HG02678 (cell line): ENCODE results near the gene HMCN2.
"Not testable (repeated sequence)": the region's sequence is repeated elsewhere in the genome, so short reads cannot be mapped to it uniquely, and the experiment has no call there.

ENCODE experiments used
- ATAC-seq: cut with Tn5 transposase; IDR thresholded peaks from one replicate; pipeline ENCODE4 v1.9.1; 2021; ENCODE audit warnings: mild to moderate bottlenecking, moderate library complexity; ENCODE audit not compliant: unreplicated experiment

Gene HMCN2

GRCh38 chr9:130262061-130262745, 3.4 kb upstream of the HMCN2 start:
- no peak for ATAC-seq

DNA sequence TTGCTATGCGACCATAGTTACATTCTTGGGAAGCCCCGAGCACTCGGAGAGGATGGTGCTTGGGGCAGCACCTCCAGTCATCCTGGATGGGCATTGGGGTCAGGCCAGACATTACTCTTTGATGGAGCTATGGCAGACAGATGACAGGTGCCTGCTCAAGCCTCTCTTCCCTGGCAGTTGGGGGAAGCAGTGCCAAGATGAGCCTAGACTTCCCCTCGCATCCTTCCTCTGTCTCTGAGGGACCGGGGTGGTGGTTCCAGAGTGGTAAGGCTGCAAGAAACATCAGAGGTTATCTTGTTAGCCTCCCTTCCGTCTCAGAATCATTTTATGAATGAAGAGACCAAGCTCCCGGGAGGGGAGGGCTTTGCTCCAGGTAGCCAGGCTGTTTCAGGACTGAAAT, 2.8 kb upstream of the HMCN2 start:
- ATAC-seq, result no peak

DNA sequence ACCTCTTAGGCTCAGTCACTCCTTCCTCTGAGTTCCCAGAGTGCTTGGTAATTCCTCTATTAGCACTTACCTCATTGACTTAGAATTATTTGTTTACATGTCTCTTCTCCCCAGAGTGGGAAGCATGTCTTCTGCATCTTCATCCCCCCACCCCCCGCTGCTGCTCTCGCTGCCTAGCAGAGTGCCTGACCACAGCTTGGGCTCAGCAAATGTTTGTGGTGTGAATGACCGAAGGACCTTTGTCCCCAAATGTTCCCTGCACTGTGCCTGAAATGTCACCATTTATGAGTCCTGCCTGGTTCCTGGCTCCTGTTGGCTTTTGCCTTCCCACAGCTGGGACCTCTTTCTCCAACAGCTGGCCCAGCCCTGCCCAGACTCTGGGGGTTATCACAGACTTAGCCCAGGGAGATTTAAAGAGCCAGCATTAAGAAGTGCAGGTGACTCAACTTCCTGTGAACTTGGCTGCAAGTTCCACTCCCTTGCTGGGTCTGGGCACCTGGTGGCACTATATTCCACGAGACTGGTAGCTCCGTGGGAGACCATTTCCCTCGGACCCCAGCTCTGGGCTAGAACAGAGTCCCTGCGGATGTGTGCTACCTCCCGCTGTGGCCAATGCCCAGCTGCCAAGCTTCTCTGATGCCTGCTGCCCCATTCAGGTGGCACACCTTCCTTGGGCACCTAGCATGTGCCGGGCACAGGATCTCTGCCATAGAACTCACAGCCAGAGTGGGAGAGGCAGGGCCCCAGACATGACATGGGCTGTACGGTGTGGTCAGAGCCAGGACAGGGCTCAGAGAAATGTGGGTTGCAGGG, 1.8 kb upstream of the HMCN2 start:
- no peak for ATAC-seq

DNA sequence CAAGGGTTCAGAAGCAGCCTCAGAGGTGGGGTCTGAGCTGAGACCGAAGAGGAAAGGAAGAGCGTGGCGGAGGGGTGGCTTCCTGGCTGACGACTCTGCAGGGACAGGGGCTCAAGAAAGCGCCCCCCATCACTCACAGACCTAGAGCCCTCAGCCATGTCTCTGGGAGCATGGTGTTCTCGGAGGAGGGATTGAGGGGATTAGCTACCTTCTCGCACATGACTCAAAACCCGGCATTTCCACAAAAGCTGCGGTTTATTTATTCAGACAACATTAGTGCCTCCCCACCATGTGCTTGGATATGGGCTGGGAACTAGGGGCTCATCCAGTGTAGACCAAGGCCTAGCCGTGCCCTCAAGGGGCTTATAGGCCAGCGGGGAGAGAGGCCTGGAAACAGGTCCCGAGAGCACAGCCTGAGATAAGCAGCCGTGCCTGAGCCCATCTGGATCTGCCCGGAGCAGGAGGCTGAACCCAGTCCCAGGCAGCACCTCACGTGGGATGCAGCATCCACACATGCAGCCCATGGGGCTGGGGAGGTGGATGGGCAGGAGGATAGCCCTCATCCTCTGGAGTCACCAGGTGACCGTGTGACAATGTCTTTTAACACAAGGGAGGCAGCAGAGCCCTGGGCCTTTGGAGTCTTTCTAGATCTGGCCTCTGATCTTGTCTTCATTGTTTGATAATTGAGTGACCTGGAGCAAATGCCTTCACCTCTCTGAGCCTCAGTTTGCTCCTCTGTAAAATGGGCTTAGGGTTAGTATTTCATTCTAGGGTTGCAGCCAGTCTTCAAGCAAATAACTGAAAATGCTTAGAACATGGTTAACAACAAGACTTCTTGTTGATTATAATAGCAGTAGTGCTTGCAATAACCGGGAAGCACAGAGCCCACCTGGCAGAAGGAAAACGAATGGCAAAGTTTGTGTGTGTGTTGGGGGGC, 878 bp upstream of the HMCN2 start:
- ATAC-seq, result no peak

- no peak for ATAC-seq
Measured at GRCh38 chr9:130266236-130267098, 907 bp downstream of the HMCN2 start.

GRCh38 chr9:130267930-130268329, 2.4 kb downstream of the HMCN2 start:
- ATAC-seq, result no peak

- ATAC-seq, result no peak
Measured at GRCh38 chr9:130268521-130269211, 3.1 kb downstream of the HMCN2 start.

DNA sequence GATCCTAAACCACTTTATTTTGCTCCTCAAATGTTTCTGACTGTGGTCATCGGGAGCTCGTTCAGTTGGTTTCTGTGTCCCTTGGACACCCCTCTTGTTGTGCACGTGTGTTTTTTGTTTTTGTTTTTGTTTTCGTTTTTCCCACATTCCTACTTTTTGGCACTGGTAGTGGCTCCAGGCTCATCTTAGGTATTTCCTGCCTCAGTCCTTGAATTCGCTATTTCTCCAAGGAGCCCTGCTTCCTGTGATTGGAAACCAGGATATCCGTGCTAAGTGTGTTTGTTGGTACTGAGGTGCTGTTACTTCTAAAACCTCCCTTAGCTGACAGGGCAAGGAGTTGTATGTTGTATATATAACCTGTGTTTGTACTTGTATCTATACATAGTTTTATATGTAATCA, 5.9 kb downstream of the HMCN2 start:
- ATAC-seq, result no peak

DNA sequence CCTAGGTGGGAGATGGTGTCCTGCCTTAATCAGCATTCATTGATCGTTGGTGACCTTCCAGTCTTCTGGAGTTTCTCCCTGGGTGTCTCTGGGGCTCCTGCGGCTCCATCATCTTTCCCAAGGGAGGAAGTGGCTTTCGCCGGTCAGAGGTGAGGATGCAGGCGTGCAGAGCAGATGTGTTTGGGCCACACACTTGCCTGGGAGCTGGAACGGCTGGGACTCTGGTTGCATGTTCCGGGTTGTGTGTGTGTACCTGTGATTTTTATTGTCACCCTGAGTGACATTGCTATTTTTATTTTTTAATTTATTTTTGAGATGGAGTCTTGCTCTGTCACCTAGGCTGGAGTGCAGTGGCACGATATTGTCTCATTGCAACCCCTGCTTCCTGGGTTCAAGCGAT, 9.6 kb downstream of the HMCN2 start:
- ATAC-seq, result no peak

GRCh38 chr9:130276121-130276520, 10.6 kb downstream of the HMCN2 start:
- no peak for ATAC-seq

DNA sequence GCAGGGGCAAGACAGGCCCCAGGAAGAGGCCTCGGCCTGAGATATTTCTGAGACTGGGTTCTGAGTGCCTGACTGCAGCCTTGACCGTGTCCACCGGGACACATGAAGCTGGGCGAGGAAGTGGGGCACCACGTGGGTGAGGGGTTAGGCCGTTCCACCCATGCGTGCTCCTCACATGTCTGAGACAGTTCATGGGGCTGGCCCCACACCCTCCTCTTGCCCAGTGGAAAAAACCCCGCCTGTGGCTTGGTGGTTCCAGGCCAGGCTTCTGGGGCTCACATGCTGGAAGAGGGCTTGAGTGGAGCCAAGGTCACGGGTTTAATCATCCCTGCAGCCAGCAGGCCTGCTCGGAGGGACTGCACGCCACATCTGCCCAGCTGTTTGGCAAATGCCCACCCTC, 11.4 kb downstream of the HMCN2 start:
- ATAC-seq, result no peak

GRCh38 chr9:130277525-130277924, 12.0 kb downstream of the HMCN2 start:
- ATAC-seq, result not testable (repeated sequence)

- no peak for ATAC-seq
Measured at GRCh38 chr9:130283539-130284248, 18.1 kb downstream of the HMCN2 start.

DNA sequence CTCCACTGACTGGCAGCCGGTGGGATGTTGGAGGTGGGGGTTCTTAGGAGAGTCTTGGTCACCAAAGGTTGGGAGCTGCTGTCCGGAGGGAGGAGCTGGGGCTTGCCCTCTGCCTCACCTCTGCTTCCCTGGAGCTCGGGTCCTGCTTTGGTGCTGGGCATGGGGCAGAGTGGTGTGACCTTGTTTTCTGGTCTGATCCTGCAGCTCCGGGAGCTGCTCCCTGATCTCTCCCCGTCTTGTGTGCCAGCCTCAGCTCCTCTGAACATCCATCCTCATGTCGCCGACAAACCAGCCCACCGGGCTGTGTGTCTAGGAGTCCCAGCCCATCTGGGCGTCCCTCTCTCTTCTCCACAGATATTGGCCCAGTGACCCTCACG, 18.7 kb downstream of the HMCN2 start:
- ATAC-seq, result no peak

DNA sequence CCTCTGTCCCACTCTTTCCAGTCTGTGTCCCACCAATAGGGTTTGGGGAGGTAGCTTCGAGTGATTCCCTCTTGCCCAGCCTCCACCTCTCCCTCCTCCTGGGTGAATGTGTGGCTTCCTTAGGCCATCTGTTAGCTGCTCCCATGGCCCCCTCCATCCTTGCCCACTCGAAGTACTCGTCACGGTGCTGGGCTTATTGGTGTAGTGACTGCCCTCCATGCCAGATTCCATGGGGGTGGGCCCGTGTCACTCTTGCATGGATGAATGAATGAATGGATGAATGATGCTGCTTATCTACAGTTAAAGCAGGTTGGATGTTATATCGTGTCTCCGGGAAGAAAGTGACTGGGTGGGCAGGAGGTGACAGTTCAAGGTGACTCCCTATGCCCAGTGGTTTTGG, 19.1 kb downstream of the HMCN2 start:
- no peak for ATAC-seq

- no peak for ATAC-seq
Measured at GRCh38 chr9:130285271-130285670, 19.7 kb downstream of the HMCN2 start.

GRCh38 chr9:130286072-130286770, 20.7 kb downstream of the HMCN2 start:
- no peak for ATAC-seq

- ATAC-seq, result no peak
Measured at GRCh38 chr9:130286781-130287428, 21.3 kb downstream of the HMCN2 start.
